ENCODE measurements around the gene CBFA2T2.
"Not testable (repeated sequence)": the region's sequence is repeated elsewhere in the genome, so short reads cannot be mapped to it uniquely, and the experiment has no call there.

Gene CBFA2T2

GRCh38 chr20:33553516-33553915 lies 63.6 kb downstream of the CBFA2T2 start:
- DNase-seq, result no peak

DNA sequence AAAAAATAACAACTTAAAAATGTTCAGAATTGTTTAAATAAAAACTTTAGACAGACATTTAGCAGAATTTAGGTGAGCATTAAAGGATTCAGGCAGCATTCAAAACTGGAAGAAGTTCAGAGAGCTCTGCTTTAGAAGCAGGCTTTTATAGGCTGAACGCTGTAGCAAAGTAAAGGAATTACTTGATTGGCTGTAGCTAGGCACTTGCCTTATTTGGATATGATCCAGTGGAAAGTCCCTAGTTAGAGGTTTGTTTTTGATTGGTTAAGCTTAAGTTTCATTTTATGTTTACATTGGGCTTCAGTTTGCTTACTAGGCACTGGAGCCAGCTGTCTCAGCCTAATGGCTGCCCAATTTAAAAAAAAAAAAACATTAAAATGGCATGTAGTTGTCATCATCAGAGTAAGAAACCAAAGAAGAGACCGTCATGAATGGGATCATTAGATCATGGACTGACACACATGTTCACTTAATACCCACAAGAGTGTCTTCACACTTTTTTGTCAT lies 65.1 kb downstream of the CBFA2T2 start:
- DNase-seq, result peak; percentile 11

GRCh38 chr20:33555755-33556154 lies 65.9 kb downstream of the CBFA2T2 start:
- DNase-seq, result no peak

GRCh38 chr20:33556246-33556645 lies 66.3 kb downstream of the CBFA2T2 start:
- DNase-seq, result no peak

- no peak for DNase-seq
Observed at GRCh38 chr20:33558348-33559144, 68.7 kb downstream of the CBFA2T2 start.

DNA sequence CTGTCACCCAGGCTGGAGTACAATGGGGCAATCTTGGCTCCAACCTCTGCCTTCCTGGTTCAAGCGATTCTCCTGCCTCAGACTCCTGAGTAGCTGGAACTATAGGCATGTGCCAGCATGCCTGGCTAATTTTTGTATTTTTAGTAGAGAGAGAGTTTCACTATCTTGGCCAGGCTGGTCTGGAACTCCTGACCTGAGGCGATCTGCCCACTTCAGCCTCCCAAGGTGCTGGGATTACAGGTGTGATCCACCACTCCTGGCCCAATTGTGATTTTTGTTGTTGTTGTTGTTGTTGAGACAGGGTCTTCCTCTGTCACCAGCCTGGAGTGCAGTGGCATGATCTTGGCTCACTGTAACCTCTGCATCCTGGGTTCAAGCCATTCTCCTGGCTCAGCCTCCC lies 69.3 kb downstream of the CBFA2T2 start:
- no peak for DNase-seq

DNA sequence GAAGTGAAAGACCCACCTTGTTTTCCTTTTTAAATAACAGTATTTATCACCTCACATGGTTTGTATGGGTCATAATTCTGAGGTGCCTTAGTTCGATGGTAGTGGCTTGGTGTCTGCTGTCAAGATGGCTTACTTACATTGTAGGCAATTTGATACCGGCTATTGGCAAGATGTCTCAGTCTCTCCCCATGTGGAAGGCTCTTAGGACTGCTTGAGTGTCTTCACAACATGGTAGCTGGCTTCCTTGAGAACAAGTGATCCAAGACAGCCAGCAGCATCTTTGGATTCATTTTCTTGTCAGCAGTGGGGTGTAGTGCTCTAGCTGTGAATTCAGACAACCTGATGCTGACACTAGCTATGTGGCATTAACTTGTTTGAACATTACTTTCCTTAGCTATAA lies 70.1 kb downstream of the CBFA2T2 start:
- no peak for DNase-seq

- not testable (repeated sequence) for DNase-seq
Observed at GRCh38 chr20:33561053-33561452, 71.2 kb downstream of the CBFA2T2 start.

GRCh38 chr20:33561692-33562601 lies 72.1 kb downstream of the CBFA2T2 start:
- DNase-seq, result no peak

DNA sequence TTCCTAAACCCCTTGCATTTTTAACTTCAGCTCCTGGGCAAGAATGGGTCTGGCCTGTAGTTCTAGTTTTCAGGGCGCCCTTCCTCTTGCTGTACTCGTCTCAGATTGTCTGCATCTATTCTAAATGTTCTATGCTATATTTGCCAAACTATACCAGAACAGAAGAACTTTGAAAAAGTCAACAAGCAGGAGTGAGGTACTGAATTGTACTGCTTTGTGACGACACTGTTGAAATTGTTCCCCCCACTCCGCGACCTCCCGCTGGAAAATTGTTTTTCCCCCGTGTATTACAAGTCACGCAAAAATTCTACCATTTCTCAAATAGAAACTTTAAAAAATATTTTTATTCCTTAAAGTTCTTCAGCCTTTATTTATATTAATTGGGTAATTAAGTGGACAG lies 73.9 kb downstream of the CBFA2T2 start:
- no peak for DNase-seq

- no peak for DNase-seq
Observed at GRCh38 chr20:33566781-33567603, 77.1 kb downstream of the CBFA2T2 start.

DNA sequence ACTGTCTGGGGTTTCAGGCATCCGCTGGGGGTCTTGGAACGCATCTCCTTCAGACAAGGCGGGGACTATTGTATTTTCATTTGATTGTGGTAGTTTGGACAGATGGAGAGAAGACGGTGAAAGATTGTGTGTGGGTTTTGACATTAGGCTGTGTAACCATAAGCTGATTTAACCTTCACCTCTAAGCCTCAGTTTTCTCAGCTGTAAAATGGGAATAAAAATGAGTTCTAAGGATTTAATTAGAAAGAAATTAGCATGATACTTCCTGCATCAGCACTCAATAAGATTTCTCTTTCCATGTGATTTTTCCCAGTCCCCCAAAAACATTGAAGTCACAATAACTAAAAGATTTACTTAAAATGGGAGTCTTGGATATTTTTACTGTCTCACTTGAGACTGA lies 78.1 kb downstream of the CBFA2T2 start:
- no peak for DNase-seq

DNA sequence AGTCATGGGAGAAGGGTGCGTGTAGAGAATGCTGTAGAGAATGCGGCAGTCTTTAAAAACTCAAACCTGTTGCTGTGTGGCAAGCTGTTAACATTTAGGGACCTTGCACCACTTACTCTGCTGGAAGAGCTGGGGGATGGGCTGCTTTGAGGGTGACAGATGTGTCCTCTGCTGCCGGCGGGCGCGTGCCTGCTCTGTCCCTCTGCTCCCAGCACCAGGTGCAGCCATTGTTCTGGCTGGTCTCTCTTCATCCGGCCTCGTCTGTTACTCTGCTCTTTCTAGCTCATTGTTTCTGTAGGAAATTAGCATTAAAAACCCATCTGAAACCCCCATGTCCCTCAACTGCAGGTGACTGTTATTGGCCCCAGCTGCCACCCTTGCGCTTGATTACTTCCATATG lies 78.5 kb downstream of the CBFA2T2 start:
- DNase-seq, result no peak

GRCh38 chr20:33568868-33569801 lies 79.2 kb downstream of the CBFA2T2 start:
- no peak for DNase-seq

- DNase-seq, result no peak
Observed at GRCh38 chr20:33569802-33570391, 80.0 kb downstream of the CBFA2T2 start.

- DNase-seq, result no peak
Observed at GRCh38 chr20:33570743-33571142, 80.8 kb downstream of the CBFA2T2 start.

GRCh38 chr20:33573268-33573667 lies 83.4 kb downstream of the CBFA2T2 start:
- DNase-seq, result not testable (repeated sequence)

DNA sequence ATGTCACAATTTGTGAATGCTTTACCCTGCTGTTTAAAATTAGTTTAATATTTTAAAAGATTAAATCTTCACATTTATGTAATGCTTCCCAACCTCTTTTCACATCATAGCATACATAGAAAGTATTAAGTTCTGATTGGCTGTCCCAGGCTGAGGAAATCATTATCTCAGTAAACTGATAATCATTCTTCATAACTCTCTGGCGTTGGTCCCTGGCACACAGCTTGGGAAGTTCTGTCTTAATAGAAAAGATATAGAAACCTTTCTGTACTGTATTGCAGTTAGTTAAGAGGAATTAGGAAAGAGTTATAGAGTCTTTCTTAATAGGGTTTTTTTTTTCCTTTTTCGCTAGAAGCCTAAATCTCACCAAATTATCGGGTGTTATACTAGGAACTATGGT lies 85.4 kb downstream of the CBFA2T2 start:
- DNase-seq, result no peak

GRCh38 chr20:33576432-33577125 lies 86.7 kb downstream of the CBFA2T2 start:
- no peak for DNase-seq

DNA sequence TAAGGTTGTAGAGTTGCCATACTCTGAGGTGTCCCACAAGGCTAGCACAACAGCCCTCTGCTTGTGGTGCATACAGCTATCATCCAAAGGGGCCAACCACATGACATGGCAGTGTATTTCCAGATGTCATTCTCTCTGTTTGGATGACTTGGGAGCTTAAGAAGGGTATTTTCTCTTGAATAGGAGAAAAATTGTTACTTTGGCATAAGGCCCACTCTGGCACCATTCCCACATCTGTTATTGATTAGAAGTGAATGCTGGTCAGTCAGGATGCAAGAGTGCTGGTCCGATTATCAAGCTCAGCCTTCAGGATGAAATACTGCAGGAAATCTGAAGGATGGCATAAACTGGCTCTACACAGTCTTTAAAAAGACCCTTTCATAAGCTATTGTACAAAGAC lies 88.6 kb downstream of the CBFA2T2 start:
- DNase-seq, result no peak

DNA sequence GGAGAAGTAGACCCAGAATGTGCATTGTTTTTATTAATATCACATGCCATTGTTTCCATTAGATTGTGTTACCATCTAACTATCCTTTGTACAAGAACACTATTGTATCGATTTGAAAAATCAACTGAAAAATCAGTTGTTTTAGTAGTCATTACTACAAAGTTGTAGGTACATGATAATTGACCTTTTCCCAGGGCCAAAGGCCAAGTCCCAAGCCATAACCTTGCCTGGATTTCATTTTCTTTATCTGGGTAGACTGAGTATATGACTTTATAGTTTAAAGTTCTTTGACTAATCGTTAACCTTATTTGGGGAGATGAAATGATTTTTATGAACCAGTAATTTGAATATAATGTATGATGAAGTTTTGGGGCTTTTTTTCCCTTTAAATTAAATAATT lies 93.2 kb downstream of the CBFA2T2 start:
- DNase-seq, result no peak

All from activated T-cell treated with anti-CD3 and anti-CD28 coated beads for 4 hours (primary cell).